Measurements from ENCODE around the gene DYDC1.

DYDC1 gene

DNA sequence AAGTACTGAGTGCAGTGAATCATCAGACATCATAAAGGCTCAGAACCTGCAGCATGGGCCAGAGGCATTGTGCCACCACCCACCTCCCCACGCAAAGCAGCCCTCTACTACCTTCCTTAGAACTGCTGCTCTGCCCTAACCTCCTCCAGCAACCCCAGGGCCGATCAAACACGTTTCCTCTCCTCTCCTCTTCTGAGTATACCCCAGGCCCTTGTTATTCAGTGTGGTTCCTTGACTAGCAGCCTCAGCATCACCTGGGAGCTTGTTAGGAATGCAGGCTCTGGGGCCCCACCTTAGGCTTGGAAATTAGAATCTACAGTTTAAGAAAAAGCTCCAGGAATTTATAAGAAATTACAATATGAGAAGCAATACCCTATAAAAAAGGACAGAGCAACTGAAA is 33.2 kb downstream of the DYDC1 start:
- DNase-seq (ENCODE audit: extremely low read depth, low read depth): no peak
- H3K4me3 ChIP-seq (replicated peaks; ENCODE audit: low read depth, low read length): no peak overlapping the region
- TF ChIP-seq, protein P1, sequence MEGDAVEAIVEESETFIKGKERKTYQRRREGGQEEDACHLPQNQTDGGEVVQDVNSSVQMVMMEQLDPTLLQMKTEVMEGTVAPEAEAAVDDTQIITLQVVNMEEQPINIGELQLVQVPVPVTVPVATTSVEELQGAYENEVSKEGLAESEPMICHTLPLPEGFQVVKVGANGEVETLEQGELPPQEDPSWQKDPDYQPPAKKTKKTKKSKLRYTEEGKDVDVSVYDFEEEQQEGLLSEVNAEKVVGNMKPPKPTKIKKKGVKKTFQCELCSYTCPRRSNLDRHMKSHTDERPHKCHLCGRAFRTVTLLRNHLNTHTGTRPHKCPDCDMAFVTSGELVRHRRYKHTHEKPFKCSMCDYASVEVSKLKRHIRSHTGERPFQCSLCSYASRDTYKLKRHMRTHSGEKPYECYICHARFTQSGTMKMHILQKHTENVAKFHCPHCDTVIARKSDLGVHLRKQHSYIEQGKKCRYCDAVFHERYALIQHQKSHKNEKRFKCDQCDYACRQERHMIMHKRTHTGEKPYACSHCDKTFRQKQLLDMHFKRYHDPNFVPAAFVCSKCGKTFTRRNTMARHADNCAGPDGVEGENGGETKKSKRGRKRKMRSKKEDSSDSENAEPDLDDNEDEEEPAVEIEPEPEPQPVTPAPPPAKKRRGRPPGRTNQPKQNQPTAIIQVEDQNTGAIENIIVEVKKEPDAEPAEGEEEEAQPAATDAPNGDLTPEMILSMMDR (IDR thresholded peaks at IDR 0.05; ENCODE audit: low read depth, low read length, missing control alignments): no peak

DNA sequence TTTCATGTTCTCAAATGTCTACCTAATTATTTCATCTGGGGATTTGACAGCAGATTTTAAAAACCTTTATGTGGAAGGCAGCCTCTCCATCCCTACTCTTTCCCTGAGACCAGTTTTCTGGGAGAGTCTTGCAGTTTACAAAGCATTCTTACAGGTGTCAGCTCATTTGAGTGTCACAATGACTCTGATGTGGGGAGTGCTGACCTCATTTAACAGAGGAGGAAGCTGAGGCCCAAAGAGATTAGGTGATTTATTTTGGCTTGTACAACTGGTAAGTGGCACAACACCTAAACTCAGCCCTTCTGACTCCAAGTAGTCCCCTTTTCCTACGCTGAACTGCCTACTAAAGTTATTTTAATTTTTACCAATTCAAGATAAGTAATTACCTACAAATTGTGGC is 33.8 kb downstream of the DYDC1 start:
- DNase-seq (ENCODE audit: extremely low read depth, low read depth): no peak
- TF ChIP-seq, protein P1 (IDR thresholded peaks at IDR 0.05; ENCODE audit: low read depth, low read length, missing control alignments): no peak
- no peak overlapping the region for H3K4me3 ChIP-seq (replicated peaks; ENCODE audit: low read depth, low read length)

DNA sequence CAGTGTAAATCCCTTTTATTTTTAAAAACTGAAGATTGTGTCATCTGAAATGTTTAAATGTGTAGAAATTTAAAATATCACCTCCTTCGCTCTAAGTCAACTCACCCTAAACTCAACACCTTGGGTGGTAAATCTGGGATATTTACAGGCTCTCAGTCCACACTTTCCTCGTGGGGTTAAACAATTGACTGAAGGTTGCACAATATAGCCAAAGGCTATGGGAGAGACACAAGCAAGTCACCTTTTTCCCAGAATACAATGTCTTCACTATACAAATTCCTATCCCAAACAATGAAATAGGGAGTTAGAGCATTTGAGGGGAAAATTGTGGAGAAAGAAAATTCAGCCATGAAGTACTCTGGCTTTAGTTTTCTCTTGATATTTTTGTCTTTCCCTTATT is 34.4 kb downstream of the DYDC1 start:
- TF ChIP-seq, protein P1 (IDR thresholded peaks at IDR 0.05; ENCODE audit: low read depth, low read length, missing control alignments): no peak
- DNase-seq (ENCODE audit: extremely low read depth, low read depth): no peak
- no peak overlapping the region for H3K4me3 ChIP-seq (replicated peaks; ENCODE audit: low read depth, low read length)

DNA sequence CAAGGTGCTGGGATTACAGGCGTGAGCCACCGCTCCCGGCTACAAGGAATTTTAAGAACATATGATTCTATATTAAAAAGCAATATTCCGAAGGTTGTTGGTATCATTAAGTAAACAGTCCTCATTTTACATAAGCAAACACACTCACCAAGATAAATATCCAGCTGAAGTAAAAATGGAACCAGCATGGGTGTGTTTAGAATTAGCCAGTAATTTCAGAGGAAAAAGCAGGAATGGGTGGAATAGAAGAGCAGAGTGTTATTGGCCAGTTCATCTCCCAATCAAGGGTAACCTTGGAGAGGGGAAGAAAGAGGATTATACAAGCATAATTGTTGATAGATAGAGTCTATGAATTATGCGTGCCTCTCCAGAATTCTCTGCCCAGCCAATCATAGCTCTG is 35.4 kb downstream of the DYDC1 start:
- H3K4me3 ChIP-seq (replicated peaks; ENCODE audit: low read depth, low read length): no peak overlapping the region
- TF ChIP-seq, protein P1 (IDR thresholded peaks at IDR 0.05; ENCODE audit: low read depth, low read length, missing control alignments): no peak
- DNase-seq (ENCODE audit: extremely low read depth, low read depth): no peak

DNA sequence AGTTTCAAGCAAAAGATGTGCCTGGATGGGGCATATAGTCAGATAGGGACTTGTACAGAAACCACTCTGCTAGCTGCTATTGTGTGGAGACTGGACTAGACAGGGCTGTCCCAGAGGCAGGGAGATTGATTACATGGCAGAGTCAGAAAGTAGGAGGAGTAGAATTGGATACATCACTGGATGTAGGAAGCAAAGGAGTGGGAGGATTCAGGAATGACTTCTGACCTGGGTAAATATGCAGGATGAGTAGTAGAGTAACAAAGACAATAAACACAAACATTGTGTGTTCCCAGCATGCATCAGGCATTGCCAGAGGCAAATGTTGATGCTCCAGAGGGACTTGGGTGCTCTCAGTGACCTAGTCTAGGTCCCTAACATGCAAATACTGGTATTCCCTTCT is 36.2 kb downstream of the DYDC1 start:
- DNase-seq (ENCODE audit: extremely low read depth, low read depth): no peak
- no peak overlapping the region for H3K4me3 ChIP-seq (replicated peaks; ENCODE audit: low read depth, low read length)
- TF ChIP-seq, protein P1 (IDR thresholded peaks at IDR 0.05; ENCODE audit: low read depth, low read length, missing control alignments): no peak

DNA sequence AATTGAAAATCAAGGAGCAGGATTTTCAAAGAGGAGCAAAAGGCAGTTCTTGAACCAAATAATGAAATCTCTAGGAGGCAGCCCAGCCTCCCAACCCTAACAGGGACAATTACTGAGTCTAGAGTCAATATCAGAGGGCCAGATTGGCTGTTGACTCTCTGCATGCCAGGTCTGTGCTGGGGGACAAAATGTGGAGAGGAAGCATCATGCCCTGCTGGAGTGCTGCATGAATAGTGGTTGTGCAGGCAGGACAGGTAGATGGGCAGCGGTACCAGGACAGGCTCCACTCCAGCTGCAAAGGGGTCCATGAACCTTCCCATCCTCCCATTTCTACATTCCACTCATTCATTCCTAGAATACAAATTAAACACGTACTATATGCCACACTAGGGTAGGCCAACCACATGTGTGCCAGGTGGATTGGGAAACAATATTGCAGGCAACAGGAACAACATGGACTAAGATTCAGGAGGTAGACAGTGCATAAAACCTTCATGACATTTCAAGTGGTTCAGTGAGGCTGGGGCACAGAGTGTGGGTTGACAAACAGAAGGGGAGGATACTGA is 36.7 kb downstream of the DYDC1 start:
- DNase-seq (ENCODE audit: extremely low read depth, low read depth): no peak
- TF ChIP-seq, protein P1 (IDR thresholded peaks at IDR 0.05; ENCODE audit: low read depth, low read length, missing control alignments): no peak

DNA sequence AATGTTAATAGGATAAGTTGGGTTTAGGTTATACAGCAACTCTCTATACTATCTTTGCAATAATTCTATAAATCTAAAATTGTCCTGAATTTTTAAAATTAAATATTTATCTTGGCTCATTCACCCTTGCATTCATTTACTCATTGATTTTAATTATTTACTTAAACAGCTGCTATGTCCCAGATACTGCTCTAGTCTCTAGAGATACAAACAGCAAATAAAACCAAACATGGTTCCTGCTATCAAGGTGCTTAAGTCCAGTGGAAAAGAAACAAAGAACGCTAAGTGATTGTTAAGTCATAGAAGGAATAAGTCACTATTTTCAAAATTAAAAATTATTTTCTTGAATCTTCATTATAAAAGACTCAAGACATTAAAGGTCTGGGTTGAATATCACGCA is 37.2 kb downstream of the DYDC1 start:
- no peak for DNase-seq (ENCODE audit: extremely low read depth, low read depth)
- TF ChIP-seq, protein P1 (IDR thresholded peaks at IDR 0.05; ENCODE audit: low read depth, low read length, missing control alignments): no peak
- no peak overlapping the region for H3K4me3 ChIP-seq (replicated peaks; ENCODE audit: low read depth, low read length)

More for the DNA sequence above, 36.7 kb downstream of the DYDC1 start:
- no peak overlapping the region for H3K4me3 ChIP-seq (replicated peaks; ENCODE audit: low read depth, low read length)
